B cell (primary cell): Measurements from ENCODE around the gene DHRS1.

Source experiments
- CTCF ChIP-seq: fragments of 200-600 bp; IDR thresholded peaks from one replicate; pipeline ENCODE4 v1.8.0; 2022; ENCODE audit warnings: antibody characterized with exemption, mild to moderate bottlenecking
- EZH2 ChIP-seq: IDR thresholded peaks from 2 replicates; pipeline ENCODE4 v1.6.1; 2012; ENCODE audit warnings: borderline replicate concordance, low read depth, mild to moderate bottlenecking, moderate library complexity, low read length; ENCODE audit not compliant: insufficient read depth, poor library complexity, severe bottlenecking

- no peak for TF ChIP-seq CTCF
- no peak for TF ChIP-seq EZH2
Observed at GRCh38 chr14:24256960-24257359, 42.6 kb downstream of the DHRS1 start.
